Trophoblast cell (in vitro differentiated cells and primary cell): ENCODE measurements around the gene RALA.
"Not testable (repeated sequence)": the region's sequence is repeated elsewhere in the genome, so short reads cannot be mapped to it uniquely, and the experiment has no call there.

Experiments
- DNase-seq, 2 donors: peaks; one replicate each; pipeline ENCODE4 v3.0.0-alpha.2; 2016
- H2AFZ ChIP-seq: 2 replicates; pipeline ENCODE4 v1.6.1; 2013; ENCODE audit warnings: low read length, moderate library complexity, mild to moderate bottlenecking; ENCODE audit not compliant: insufficient read depth, poor library complexity
- H2AK5ac ChIP-seq: 2 replicates; pipeline ENCODE4 v1.6.1; 2013; ENCODE audit warnings: mild to moderate bottlenecking, low read length
- H2BK120ac ChIP-seq: 2 replicates; pipeline ENCODE4 v1.6.1; 2013; ENCODE audit warnings: low read length, mild to moderate bottlenecking, moderate library complexity; ENCODE audit not compliant: insufficient read depth, poor library complexity
- H2BK12ac ChIP-seq: 2 replicates; pipeline ENCODE4 v1.6.1; 2013; ENCODE audit warnings: mild to moderate bottlenecking, low read length, moderate library complexity
- H2BK5ac ChIP-seq: 2 replicates; pipeline ENCODE4 v1.6.1; 2013; ENCODE audit warnings: low read length, low read depth, moderate library complexity, mild to moderate bottlenecking; ENCODE audit not compliant: poor library complexity
- H3K14ac ChIP-seq: 2 replicates; pipeline ENCODE4 v1.6.1; 2013; ENCODE audit warnings: mild to moderate bottlenecking, low read length
- H3K18ac ChIP-seq: 2 replicates; pipeline ENCODE4 v1.6.1; 2013; ENCODE audit warnings: mild to moderate bottlenecking, low read length
- H3K23ac ChIP-seq: 2 replicates; pipeline ENCODE4 v1.6.1; 2013; ENCODE audit warnings: low read length
- H3K27ac ChIP-seq: 2 replicates; pipeline ENCODE4 v1.5.1; 2013; ENCODE audit warnings: low read depth, mild to moderate bottlenecking, inconsistent platforms, low read length, moderate library complexity
- H3K27me3 ChIP-seq: 2 replicates; pipeline ENCODE4 v1.6.1; 2013; ENCODE audit warnings: inconsistent platforms, mild to moderate bottlenecking, low read length, moderate library complexity; ENCODE audit not compliant: insufficient read depth
- H3K36me3 ChIP-seq, 2 experiments: 1 replicate in 1 of 2; 2 replicates in 1 of 2; pipeline ENCODE4 v1.6.1; 2013; ENCODE audit warnings: low read length in 2 of 2, mild to moderate bottlenecking in 2 of 2, moderate library complexity in 1 of 2; ENCODE audit not compliant: insufficient read depth in 2 of 2, control insufficient read depth in 1 of 2
- H3K4ac ChIP-seq: 2 replicates; pipeline ENCODE4 v1.6.1; 2013; ENCODE audit warnings: low read depth, mild to moderate bottlenecking, low read length, moderate library complexity
- H3K4me1 ChIP-seq, 2 experiments: 1 replicate in 1 of 2; 2 replicates in 1 of 2; pipeline ENCODE4 v1.6.1; 2013; ENCODE audit warnings: low read length in 2 of 2, mild to moderate bottlenecking in 2 of 2, moderate library complexity in 1 of 2; ENCODE audit not compliant: insufficient read depth in 2 of 2, control insufficient read depth in 1 of 2
- H3K4me2 ChIP-seq: 2 replicates; pipeline ENCODE4 v1.6.1; 2013; ENCODE audit warnings: inconsistent platforms, mild to moderate bottlenecking, low read length, moderate library complexity
- H3K4me3 ChIP-seq: 2 replicates; pipeline ENCODE4 v1.5.1; 2013; ENCODE audit warnings: mild to moderate bottlenecking, low read depth, low read length, inconsistent platforms
- H3K79me1 ChIP-seq: one replicate; pipeline ENCODE4 v1.6.1; 2013; ENCODE audit warnings: low read length
- H3K79me2 ChIP-seq: 2 replicates; pipeline ENCODE4 v1.6.1; 2013; ENCODE audit warnings: low read length, mild to moderate bottlenecking; ENCODE audit not compliant: control insufficient read depth, insufficient read depth, poor library complexity
- H3K9ac ChIP-seq: 2 replicates; pipeline ENCODE4 v1.6.1; 2013; ENCODE audit warnings: mild to moderate bottlenecking, low read length
- H3K9me3 ChIP-seq: 2 replicates; pipeline ENCODE4 v1.6.1; 2013; ENCODE audit warnings: low read depth, mild to moderate bottlenecking, control low read depth, inconsistent platforms, low read length; ENCODE audit not compliant: insufficient read depth
- H4K12ac ChIP-seq: 2 replicates; pipeline ENCODE4 v1.6.1; 2013; ENCODE audit warnings: low read depth, mild to moderate bottlenecking, low read length, moderate library complexity
- H4K8ac ChIP-seq: 2 replicates; pipeline ENCODE4 v1.6.1; 2013; ENCODE audit warnings: low read depth, mild to moderate bottlenecking, low read length, moderate library complexity
- H4K91ac ChIP-seq: one replicate; pipeline ENCODE4 v1.6.1; 2013; ENCODE audit warnings: low read depth, mild to moderate bottlenecking, low read length, moderate library complexity
- WGBS: extraction: QIAGEN DNeasy Blood & Tissue Kit; methylation state at CpG from one replicate; pipeline ENCODE4 v1.1.7; 2013; ENCODE audit warnings: missing lambda C conversion rate; ENCODE audit not compliant: insufficient read length, insufficient coverage; ENCODE audit errors: extremely low coverage; 5-methylcytosine and 5-hydroxymethylcytosine counted together

RALA gene

GRCh38 chr7:39749717-39750116 lies 126.3 kb downstream of the RALA start:
- no peaks in the 10 kb centered on the region for H3K27me3 ChIP-seq
- no peak overlapping the region for H2BK12ac ChIP-seq
- H4K12ac ChIP-seq: no peak overlapping the region
- no peak overlapping the region for H3K9ac ChIP-seq
- H3K4me1 ChIP-seq: no peaks in the 10 kb centered on the region
- no peak overlapping the region for H3K14ac ChIP-seq
- peaks cover 2% of the 10 kb centered on the region for H3K9me3 ChIP-seq
- no peak overlapping the region for H2AK5ac ChIP-seq
- WGBS: no CpG with 5 or more reads among the region's 2 CpGs
- H3K27ac ChIP-seq: no peak overlapping the region
- no peak for DNase-seq
- no peak overlapping the region for H2BK5ac ChIP-seq
- no peak overlapping the region for H2AFZ ChIP-seq
- H2BK120ac ChIP-seq: no peak overlapping the region
- H3K79me2 ChIP-seq: no peaks in the 10 kb centered on the region
- no peaks in the 10 kb centered on the region for H3K36me3 ChIP-seq
- H3K4me2 ChIP-seq: no peak overlapping the region
- no peak overlapping the region for H3K4ac ChIP-seq
- no peak overlapping the region for H3K4me3 ChIP-seq
- no peaks in the 10 kb centered on the region for H3K79me1 ChIP-seq
- H3K23ac ChIP-seq: no peak overlapping the region
- no peak overlapping the region for H3K18ac ChIP-seq
- no peak overlapping the region for H4K8ac ChIP-seq
- no peak overlapping the region for H4K91ac ChIP-seq

DNA sequence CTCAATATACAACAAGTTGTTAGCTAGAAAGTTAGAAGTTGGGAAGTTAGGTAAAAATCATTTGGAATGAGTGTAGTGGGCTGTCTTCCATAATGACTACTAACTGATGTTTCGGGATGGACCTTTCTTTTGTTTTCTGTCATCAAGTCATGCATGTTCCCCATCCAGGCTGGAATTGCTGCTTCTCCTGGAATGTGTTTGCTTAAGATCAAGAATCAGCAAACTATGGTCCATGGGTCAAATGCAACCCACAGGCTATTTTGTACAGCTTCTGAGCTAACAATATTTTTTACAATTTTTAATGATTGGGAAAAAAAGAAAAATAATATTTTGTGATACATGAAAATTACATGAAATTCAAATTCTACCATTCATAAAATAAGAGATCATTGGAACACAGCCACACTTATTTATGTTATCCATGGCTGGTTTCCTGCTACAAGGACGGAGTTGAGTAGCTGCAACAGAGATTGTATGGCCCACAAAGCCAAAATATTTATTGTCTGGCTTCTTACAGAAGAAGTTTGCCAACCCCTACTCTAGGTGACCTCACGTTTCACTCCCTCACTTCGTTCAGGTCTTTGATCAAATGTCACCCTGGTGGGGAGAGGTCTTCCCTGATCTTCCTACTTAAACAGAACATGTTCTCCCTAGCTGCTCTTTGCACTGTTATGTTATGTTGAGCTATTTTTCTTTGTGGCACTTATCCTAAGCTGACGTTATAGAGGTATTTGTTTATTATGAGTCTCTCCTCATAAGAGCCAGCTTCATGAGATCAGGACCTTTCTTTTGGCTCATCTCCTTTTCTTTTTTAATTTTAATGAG lies 127.1 kb downstream of the RALA start:
- Histone ChIP-seq H3K4me1 (no peaks in the 10 kb centered on the region), H4K91ac (no peak overlapping the region), H2AK5ac (no peak overlapping the region), H2AFZ (no peak overlapping the region), H3K18ac (no peak overlapping the region), H3K27me3 (no peaks in the 10 kb centered on the region), H3K14ac (no peak overlapping the region), H3K79me2 (no peaks in the 10 kb centered on the region), H3K9ac (no peak overlapping the region), H3K36me3 (no peaks in the 10 kb centered on the region), H2BK5ac (no peak overlapping the region), H3K9me3 (peaks cover 2% of the 10 kb centered on the region), H3K79me1 (no peaks in the 10 kb centered on the region), H3K4me3 (no peak overlapping the region), H2BK120ac (no peak overlapping the region), H3K4me2 (no peak overlapping the region), H3K4ac (no peak overlapping the region), H2BK12ac (no peak overlapping the region), H3K23ac (no peak overlapping the region), H3K27ac (no peak overlapping the region), H4K12ac (no peak overlapping the region), H4K8ac (no peak overlapping the region)
- no peak for DNase-seq
- WGBS: no CpG with 5 or more reads among the region's 5 CpGs

DNA sequence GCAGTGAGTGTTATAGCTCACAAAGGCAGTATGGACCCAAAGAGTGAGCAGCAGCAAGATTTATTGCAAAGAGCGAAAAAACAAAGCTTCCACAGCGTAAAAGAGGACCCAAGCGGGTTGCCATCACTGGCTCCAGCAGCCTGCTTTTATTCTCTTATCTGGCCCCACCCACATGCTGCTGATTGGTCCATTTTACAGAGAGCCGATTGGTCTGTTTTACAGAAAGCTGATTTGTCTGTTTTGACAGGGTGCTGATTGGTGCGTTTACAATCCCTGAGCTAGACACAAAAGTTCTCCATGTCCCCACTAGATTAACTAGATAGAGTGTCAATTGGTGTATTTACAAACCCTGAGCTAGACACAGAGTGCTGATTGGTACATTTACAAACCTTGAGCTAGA lies 129.9 kb downstream of the RALA start:
- H3K27ac ChIP-seq, H3K36me3 ChIP-seq, H3K9ac ChIP-seq, H3K14ac ChIP-seq, H3K4ac ChIP-seq, H2AK5ac ChIP-seq, H2BK12ac ChIP-seq, H3K79me2 ChIP-seq, H3K9me3 ChIP-seq, H2BK5ac ChIP-seq, H3K23ac ChIP-seq, DNase-seq, H3K4me1 ChIP-seq, H3K4me2 ChIP-seq, H3K27me3 ChIP-seq, H3K18ac ChIP-seq, H4K12ac ChIP-seq, H3K4me3 ChIP-seq, H3K79me1 ChIP-seq, H2BK120ac ChIP-seq, H2AFZ ChIP-seq, H4K91ac ChIP-seq, H4K8ac ChIP-seq: not testable (repeated sequence)
- no CpG with 5 or more reads among the region's 5 CpGs for WGBS

DNA sequence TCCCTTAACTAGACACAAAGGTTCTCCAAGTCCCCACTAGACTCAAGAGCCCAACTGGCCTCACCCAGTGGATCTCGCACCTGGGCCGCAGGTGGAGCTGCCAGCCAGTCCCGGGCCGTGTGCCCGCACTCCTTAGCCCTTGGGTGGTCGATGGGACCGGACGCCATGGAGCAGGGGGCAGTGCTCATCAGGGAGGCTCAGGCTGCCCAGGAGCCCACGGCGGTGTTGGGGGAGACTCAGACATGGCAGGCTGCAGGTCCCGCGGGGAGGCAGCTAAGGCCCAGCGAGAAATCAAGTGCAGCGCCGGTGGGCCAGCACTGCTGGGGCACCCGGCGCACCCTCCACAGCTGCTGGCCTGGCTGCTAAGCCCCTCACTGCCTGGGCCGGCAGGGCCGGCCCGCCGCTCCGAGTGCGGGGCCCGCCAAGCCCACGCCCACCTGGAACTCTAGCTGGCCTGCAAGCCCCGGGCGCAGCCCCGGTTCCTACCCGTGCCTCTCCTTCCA lies 130.5 kb downstream of the RALA start:
- Histone ChIP-seq H4K91ac (no peak overlapping the region), H3K79me1 (no peaks in the 10 kb centered on the region), H3K27me3 (no peaks in the 10 kb centered on the region), H3K4me3 (no peak overlapping the region), H3K4ac (no peak overlapping the region), H3K4me2 (no peak overlapping the region), H4K8ac (no peak overlapping the region), H3K23ac (no peak overlapping the region), H3K27ac (no peak overlapping the region), H2BK5ac (no peak overlapping the region), H3K9ac (no peak overlapping the region), H2AK5ac (no peak overlapping the region), H2BK12ac (no peak overlapping the region), H3K79me2 (no peaks in the 10 kb centered on the region), H2BK120ac (no peak overlapping the region), H3K18ac (no peak overlapping the region), H4K12ac (no peak overlapping the region), H3K36me3 (no peaks in the 10 kb centered on the region), H3K9me3 (peaks cover 3% of the 10 kb centered on the region), H2AFZ (no peak overlapping the region), H3K4me1 (no peaks in the 10 kb centered on the region), H3K14ac (no peak overlapping the region)
- no CpG with 5 or more reads among the region's 29 CpGs for WGBS
- no peak for DNase-seq
